A549 (cell line): ENCODE results near the gene AMN1.

Experiments used
- BHLHE40 ChIP-seq: IDR thresholded peaks from 2 replicates; pipeline ENCODE4 v1.6.1; 2012; ENCODE audit warnings: low read depth, low read length, inconsistent platforms
- CEBPB ChIP-seq, 2 experiments: fragments of >200 bp in 1 of 2; sonication (Bioruptor Twin) in 1 of 2; formaldehyde crosslinking in 1 of 2; IDR thresholded peaks; 2 replicates each; pipeline ENCODE4 v1.6.1; 2012 to 2016
- EP300 ChIP-seq, 2 experiments: fragments of >200 bp; sonication (Bioruptor Twin); formaldehyde crosslinking; IDR thresholded peaks; 2 replicates in 1 of 2; 3 replicates in 1 of 2; pipeline ENCODE4 v1.6.1; 2016 to 2017
- JUN ChIP-seq, 2 experiments: fragments of >200 bp; sonication (Bioruptor Twin); formaldehyde crosslinking; IDR thresholded peaks; 2 replicates in 1 of 2; 3 replicates in 1 of 2; pipeline ENCODE4 v1.6.1; 2016 to 2017
- MAFK ChIP-seq: fragments of 450-650 bp; IDR thresholded peaks from 2 replicates; pipeline ENCODE4 v1.6.1; 2014; ENCODE audit not compliant: partially characterized antibody
- POLR2A ChIP-seq: IDR thresholded peaks from 2 replicates; pipeline ENCODE4 v1.6.1; 2012; ENCODE audit warnings: mild to moderate bottlenecking, low read length
- RAD21 ChIP-seq, 2 experiments: fragments of >200 bp in 1 of 2; sonication (Bioruptor Twin) in 1 of 2; formaldehyde crosslinking in 1 of 2; IDR thresholded peaks in 1 of 2; conservative IDR thresholded peaks in 1 of 2; 2 replicates in 1 of 2; 3 replicates in 1 of 2; pipeline ENCODE4 v1.6.1; 2012 to 2018; ENCODE audit warnings: inconsistent platforms in 1 of 2
- RARB ChIP-seq: fragments of 250-450 bp; sonication (Bioruptor Pico); IDR thresholded peaks from 2 replicates; pipeline ENCODE4 v1.8.0; 2021; ENCODE audit warnings: mild to moderate bottlenecking, moderate library complexity
- SMC3 ChIP-seq: fragments of >200 bp; sonication (Bioruptor Twin); formaldehyde crosslinking; IDR thresholded peaks from 3 replicates; pipeline ENCODE4 v1.6.1; 2018; ENCODE audit warnings: inconsistent platforms
- ZC3H11A ChIP-seq: fragments of 450-650 bp; IDR thresholded peaks from 2 replicates; pipeline ENCODE4 v1.6.1; 2014; ENCODE audit warnings: antibody characterized with exemption, mild to moderate bottlenecking
- TF ChIP-seq, protein P1 (sequence below): fragments of >200 bp; sonication (Bioruptor Twin); formaldehyde crosslinking; IDR thresholded peaks from 3 replicates; pipeline ENCODE4 v1.5.1; 2016
- TF ChIP-seq, protein P2 (sequence below): IDR thresholded peaks from 2 replicates; pipeline ENCODE4 v1.6.1; 2012
- TF ChIP-seq, protein P3 (sequence below): fragments of 200-600 bp; sonication (generic); IDR thresholded peaks from 2 replicates; pipeline ENCODE4 v1.6.1; 2016; ENCODE audit warnings: antibody characterized with exemption, mild to moderate bottlenecking, moderate library complexity

DNA sequence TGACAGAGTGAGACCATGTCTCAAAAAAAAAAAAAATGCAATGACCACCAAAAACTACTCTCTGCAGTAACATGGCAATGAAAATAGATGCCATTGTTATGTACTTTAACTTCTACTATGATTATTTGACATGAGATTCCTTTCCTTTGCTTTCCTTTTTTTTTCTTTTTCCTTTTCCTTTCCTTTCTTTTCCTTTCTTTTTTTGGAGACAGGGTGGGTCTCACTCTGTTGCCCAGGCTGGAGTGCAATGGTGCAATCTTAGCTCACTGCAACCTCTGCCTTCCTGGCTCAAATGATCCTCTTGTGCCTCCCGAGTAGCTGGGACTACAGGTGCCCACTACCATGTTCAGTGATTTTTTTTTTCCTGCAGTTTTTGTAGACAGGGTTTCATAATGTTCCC is 94.2 kb downstream of the AMN1 start:
- TF ChIP-seq, protein P1, sequence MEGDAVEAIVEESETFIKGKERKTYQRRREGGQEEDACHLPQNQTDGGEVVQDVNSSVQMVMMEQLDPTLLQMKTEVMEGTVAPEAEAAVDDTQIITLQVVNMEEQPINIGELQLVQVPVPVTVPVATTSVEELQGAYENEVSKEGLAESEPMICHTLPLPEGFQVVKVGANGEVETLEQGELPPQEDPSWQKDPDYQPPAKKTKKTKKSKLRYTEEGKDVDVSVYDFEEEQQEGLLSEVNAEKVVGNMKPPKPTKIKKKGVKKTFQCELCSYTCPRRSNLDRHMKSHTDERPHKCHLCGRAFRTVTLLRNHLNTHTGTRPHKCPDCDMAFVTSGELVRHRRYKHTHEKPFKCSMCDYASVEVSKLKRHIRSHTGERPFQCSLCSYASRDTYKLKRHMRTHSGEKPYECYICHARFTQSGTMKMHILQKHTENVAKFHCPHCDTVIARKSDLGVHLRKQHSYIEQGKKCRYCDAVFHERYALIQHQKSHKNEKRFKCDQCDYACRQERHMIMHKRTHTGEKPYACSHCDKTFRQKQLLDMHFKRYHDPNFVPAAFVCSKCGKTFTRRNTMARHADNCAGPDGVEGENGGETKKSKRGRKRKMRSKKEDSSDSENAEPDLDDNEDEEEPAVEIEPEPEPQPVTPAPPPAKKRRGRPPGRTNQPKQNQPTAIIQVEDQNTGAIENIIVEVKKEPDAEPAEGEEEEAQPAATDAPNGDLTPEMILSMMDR, result no peak
- TF ChIP-seq ZC3H11A (no peak), BHLHE40 (no peak), EP300 (IDR thresholded peaks at IDR 0.05) (no peak), SMC3 (no peak), MAFK (no peak), RAD21 (conservative IDR thresholded peaks at IDR 0.05 in 1 of 2, IDR thresholded peaks at IDR 0.05 in 1 of 2) (no peak), POLR2A (no peak), JUN (IDR thresholded peaks at IDR 0.05) (no peak), CEBPB (IDR thresholded peaks at IDR 0.05) (no peak), RARB (CRISPR knock-in tag) (no peak)
- TF ChIP-seq, protein P2, sequence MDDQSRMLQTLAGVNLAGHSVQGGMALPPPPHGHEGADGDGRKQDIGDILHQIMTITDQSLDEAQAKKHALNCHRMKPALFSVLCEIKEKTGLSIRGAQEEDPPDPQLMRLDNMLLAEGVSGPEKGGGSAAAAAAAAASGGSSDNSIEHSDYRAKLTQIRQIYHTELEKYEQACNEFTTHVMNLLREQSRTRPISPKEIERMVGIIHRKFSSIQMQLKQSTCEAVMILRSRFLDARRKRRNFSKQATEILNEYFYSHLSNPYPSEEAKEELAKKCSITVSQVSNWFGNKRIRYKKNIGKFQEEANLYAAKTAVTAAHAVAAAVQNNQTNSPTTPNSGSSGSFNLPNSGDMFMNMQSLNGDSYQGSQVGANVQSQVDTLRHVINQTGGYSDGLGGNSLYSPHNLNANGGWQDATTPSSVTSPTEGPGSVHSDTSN, result no peak
- TF ChIP-seq, protein P3, sequence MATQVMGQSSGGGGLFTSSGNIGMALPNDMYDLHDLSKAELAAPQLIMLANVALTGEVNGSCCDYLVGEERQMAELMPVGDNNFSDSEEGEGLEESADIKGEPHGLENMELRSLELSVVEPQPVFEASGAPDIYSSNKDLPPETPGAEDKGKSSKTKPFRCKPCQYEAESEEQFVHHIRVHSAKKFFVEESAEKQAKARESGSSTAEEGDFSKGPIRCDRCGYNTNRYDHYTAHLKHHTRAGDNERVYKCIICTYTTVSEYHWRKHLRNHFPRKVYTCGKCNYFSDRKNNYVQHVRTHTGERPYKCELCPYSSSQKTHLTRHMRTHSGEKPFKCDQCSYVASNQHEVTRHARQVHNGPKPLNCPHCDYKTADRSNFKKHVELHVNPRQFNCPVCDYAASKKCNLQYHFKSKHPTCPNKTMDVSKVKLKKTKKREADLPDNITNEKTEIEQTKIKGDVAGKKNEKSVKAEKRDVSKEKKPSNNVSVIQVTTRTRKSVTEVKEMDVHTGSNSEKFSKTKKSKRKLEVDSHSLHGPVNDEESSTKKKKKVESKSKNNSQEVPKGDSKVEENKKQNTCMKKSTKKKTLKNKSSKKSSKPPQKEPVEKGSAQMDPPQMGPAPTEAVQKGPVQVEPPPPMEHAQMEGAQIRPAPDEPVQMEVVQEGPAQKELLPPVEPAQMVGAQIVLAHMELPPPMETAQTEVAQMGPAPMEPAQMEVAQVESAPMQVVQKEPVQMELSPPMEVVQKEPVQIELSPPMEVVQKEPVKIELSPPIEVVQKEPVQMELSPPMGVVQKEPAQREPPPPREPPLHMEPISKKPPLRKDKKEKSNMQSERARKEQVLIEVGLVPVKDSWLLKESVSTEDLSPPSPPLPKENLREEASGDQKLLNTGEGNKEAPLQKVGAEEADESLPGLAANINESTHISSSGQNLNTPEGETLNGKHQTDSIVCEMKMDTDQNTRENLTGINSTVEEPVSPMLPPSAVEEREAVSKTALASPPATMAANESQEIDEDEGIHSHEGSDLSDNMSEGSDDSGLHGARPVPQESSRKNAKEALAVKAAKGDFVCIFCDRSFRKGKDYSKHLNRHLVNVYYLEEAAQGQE, result no peak
